T-helper 17 cell (primary cell): ENCODE measurements around the gene YPEL1. TPM values are rescaled to one million over a fixed set of nuclear protein-coding genes. Genes with fewer than 3 reads are reported as not detected.
"Not testable (repeated sequence)": the region's sequence is repeated elsewhere in the genome, so short reads cannot be mapped to it uniquely, and the experiment has no call there.

ENCODE experiments used
- ATAC-seq: fragments of 150-1000 bp; cut with Tn5 transposase; 2 replicates; pipeline ENCODE4 v1.10.0; 2021; ENCODE audit warnings: mild to moderate bottlenecking, moderate library complexity
- DNase-seq, 3 donors: peaks; one replicate each; pipeline versions ENCODE4 v3.0.0 to v3.0.0-alpha.2; 2020 to 2021
- H3K9me3 ChIP-seq: one replicate; pipeline ENCODE4 v1.7.0; 2013; ENCODE audit warnings: low read length, mild to moderate bottlenecking; ENCODE audit not compliant: control insufficient read depth, poor library complexity, severe bottlenecking
- H3K27ac Mint-ChIP-seq: one replicate; pipeline ENCODE4 v1.8.0; 2022; ENCODE audit warnings: mild to moderate bottlenecking, moderate library complexity, mixed read lengths
- H3K27me3 Mint-ChIP-seq: one replicate; pipeline ENCODE4 v1.8.0; 2022; ENCODE audit warnings: mixed read lengths
- H3K36me3 Mint-ChIP-seq: one replicate; pipeline ENCODE4 v1.8.0; 2022; ENCODE audit warnings: low read depth, mixed read lengths
- H3K4me1 Mint-ChIP-seq: one replicate; pipeline ENCODE4 v1.8.0; 2022; ENCODE audit warnings: mild to moderate bottlenecking, mixed read lengths
- H3K4me3 Mint-ChIP-seq: one replicate; pipeline ENCODE4 v1.8.0; 2022; ENCODE audit warnings: mild to moderate bottlenecking, moderate library complexity, mixed read lengths
- total RNA-seq, 4 donors: library from RNA in 2 of 4; stranded (reverse) in 2 of 4; gene quantifications; one replicate each; pipeline ENCODE4 v1.2.3 and lab custom pipeline; 2022 to 2026

YPEL1 gene
- total RNA-seq, 2 donors from 2014 or later = 3.5 to 4.6 TPM

GRCh38 chr22:21725956-21726649 lies 9.5 kb downstream of the YPEL1 start:
- ATAC-seq (no peak), DNase-seq (no peak)
- no peaks in the 10 kb centered on the region for H3K9me3 ChIP-seq
- Mint-ChIP-seq H3K4me3 (no peak overlapping the region), H3K36me3 (no peaks in the 10 kb centered on the region), H3K27me3 (no peaks in the 10 kb centered on the region), H3K27ac (peak overlapping the region; percentile 57), H3K4me1 (peaks cover 4% of the 10 kb centered on the region)

DNA sequence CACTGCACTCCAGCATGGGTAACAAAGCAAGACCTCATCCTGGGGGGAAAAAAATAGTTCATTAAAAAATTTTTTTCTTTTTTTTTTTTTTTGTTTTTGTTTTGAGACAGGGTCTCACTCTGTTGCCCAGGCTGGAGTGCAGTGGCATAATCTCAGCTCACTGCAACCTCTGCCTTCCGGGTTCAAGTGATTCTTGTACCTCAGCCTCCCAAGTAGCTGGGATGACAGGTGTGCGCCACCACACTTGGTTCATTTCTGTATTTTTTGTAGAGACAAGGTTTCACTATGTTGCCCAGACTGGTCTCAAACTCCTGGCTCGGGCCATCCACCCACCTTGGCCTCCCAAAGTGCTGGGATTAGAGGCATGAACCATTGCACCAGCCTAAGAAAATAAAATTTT lies 11.1 kb downstream of the YPEL1 start:
- H3K27me3 Mint-ChIP-seq, H3K4me1 Mint-ChIP-seq, H3K36me3 Mint-ChIP-seq, H3K4me3 Mint-ChIP-seq, H3K9me3 ChIP-seq, H3K27ac Mint-ChIP-seq, ATAC-seq, DNase-seq: not testable (repeated sequence)

DNA sequence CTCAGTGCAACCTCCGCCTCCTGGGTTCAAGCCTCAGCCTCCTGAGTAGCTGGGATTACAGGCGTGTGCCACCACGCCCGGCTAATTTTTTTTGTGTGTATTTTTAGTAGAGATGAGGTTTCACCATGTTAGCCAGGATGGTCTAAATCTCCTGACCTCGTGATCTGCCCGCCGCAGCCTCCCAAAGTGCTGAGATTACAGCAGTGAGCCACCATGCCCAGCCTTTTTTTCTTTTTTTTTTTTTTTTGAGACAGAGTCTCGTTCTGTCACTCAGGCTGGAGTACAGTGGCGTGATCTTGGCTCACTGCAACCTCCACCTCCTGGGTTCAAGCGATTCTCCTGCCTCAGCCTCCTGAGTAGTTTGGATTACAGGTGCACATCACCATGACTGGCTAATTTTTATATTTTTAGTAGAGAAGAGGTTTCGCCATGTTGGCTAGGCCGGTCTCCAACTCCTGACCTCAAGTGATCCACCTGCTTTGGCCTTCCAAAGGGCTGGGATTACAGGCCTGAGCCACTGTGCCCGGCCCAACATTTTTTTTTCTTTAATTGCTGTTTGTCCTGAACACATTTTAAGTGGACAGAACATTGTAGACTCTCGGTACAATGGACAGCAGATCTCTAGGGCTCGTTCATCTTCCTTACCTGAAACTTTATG lies 14.3 kb downstream of the YPEL1 start:
- not testable (repeated sequence) for H3K4me3 Mint-ChIP-seq, H3K27ac Mint-ChIP-seq, ATAC-seq, H3K27me3 Mint-ChIP-seq, H3K9me3 ChIP-seq, DNase-seq, H3K4me1 Mint-ChIP-seq, H3K36me3 Mint-ChIP-seq

- ATAC-seq = not testable (repeated sequence)
These were observed 15.3 kb downstream of the YPEL1 start for GRCh38 chr22:21720191-21720859.

GRCh38 chr22:21719024-21719423 lies 16.6 kb downstream of the YPEL1 start:
- no peaks in the 10 kb centered on the region for H3K9me3 ChIP-seq
- H3K4me3 Mint-ChIP-seq = no peak overlapping the region
- no peak for ATAC-seq
- peaks cover 8% of the 10 kb centered on the region for H3K4me1 Mint-ChIP-seq
- no peak for DNase-seq
- peak overlapping the region; percentile 32 for H3K27ac Mint-ChIP-seq
- H3K27me3 Mint-ChIP-seq = no peaks in the 10 kb centered on the region
- no peaks in the 10 kb centered on the region for H3K36me3 Mint-ChIP-seq

More at GRCh38 chr22:21720191-21720859, 15.3 kb downstream of the YPEL1 start:
- H3K27ac Mint-ChIP-seq, H3K9me3 ChIP-seq, H3K27me3 Mint-ChIP-seq, H3K4me1 Mint-ChIP-seq, H3K36me3 Mint-ChIP-seq, H3K4me3 Mint-ChIP-seq, DNase-seq: not testable (repeated sequence)

- DNase-seq (no peak), ATAC-seq (no peak)
- Mint-ChIP-seq H3K4me3 (no peak overlapping the region), H3K4me1 (peaks cover 9% of the 10 kb centered on the region), H3K27ac (no peak overlapping the region), H3K27me3 (no peaks in the 10 kb centered on the region), H3K36me3 (no peaks in the 10 kb centered on the region)
- no peaks in the 10 kb centered on the region for H3K9me3 ChIP-seq
These were observed 17.1 kb downstream of the YPEL1 start for GRCh38 chr22:21718499-21718898.

- not testable (repeated sequence) for DNase-seq, H3K4me3 Mint-ChIP-seq, H3K27me3 Mint-ChIP-seq, H3K36me3 Mint-ChIP-seq, H3K27ac Mint-ChIP-seq, ATAC-seq, H3K9me3 ChIP-seq
- H3K4me1 Mint-ChIP-seq = peaks cover 13% of the 10 kb centered on the region
These were observed 19.0 kb downstream of the YPEL1 start for GRCh38 chr22:21716395-21717122.

DNA sequence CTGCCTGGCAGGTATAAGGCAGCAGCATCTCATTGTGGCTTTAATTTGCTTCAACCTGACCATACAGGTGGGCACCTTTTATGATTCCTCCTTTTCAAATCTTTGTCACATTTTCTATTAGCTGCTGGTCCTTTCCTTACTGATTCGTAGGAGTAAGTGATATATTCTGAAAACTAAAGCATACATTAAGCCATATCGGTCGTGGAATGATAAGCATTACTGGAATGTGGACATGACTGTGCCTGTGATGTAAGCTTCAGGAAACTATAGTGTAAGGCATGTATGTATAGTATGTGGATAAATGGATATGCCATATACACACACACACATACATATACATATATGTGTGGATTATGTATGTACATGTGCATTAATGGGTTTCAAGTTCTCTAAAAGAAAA lies 20.8 kb downstream of the YPEL1 start:
- no peak for DNase-seq
- ATAC-seq = no peak
- Mint-ChIP-seq H3K27me3 (no peaks in the 10 kb centered on the region), H3K4me1 (peaks cover 13% of the 10 kb centered on the region), H3K27ac (no peak overlapping the region), H3K4me3 (no peak overlapping the region), H3K36me3 (peaks cover 2% of the 10 kb centered on the region)
- no peaks in the 10 kb centered on the region for H3K9me3 ChIP-seq

DNA sequence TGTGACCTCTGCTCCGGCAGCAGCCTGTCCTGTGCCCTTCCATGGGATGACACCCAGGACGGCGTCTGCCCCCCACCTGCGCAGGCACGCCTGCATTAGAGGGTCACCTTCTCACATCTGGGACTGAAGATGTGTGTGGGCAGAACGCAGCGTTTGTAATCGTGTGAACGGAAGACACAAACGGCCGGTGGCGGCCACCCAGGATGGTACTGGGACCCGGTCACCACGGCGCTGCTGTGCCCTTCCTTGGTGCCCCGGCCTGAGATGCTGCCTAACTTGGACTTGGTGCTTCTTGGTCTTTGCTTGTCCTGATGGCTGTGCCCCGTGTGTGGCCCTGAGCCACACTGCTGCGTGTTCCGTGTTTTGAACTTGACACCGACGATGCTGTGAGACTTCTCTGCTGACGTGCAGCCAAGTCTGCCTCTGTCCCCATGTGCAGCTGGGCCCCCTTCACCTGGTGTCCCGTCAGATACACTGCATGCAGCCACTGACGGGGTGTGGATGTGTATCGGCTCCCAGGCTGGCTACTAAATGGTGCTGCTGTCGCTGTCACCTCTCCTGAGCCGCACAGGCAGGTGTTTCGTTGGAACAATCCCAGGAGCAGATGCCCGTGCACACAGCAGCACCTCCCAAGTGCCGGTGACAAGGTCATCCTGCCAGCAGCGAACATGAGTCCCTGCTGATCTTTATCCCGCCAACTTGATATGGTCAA lies 21.4 kb downstream of the YPEL1 start:
- DNase-seq (no peak), ATAC-seq (no peak)
- no peaks in the 10 kb centered on the region for H3K27me3 Mint-ChIP-seq
- H3K27ac Mint-ChIP-seq = no peak overlapping the region
- H3K36me3 Mint-ChIP-seq = peaks cover 3% of the 10 kb centered on the region
- H3K9me3 ChIP-seq = no peaks in the 10 kb centered on the region
- H3K4me3 Mint-ChIP-seq = no peak overlapping the region
- peaks cover 13% of the 10 kb centered on the region for H3K4me1 Mint-ChIP-seq

- H3K27ac Mint-ChIP-seq = no peak overlapping the region
- peaks cover 3% of the 10 kb centered on the region for H3K36me3 Mint-ChIP-seq
- H3K4me1 Mint-ChIP-seq = peaks cover 10% of the 10 kb centered on the region
- DNase-seq = no peak
- H3K9me3 ChIP-seq = no peaks in the 10 kb centered on the region
- no peak for ATAC-seq
- H3K27me3 Mint-ChIP-seq = no peaks in the 10 kb centered on the region
- H3K4me3 Mint-ChIP-seq = peak overlapping the region; percentile 63
These were observed 22.1 kb downstream of the YPEL1 start for GRCh38 chr22:21713428-21714058.

DNA sequence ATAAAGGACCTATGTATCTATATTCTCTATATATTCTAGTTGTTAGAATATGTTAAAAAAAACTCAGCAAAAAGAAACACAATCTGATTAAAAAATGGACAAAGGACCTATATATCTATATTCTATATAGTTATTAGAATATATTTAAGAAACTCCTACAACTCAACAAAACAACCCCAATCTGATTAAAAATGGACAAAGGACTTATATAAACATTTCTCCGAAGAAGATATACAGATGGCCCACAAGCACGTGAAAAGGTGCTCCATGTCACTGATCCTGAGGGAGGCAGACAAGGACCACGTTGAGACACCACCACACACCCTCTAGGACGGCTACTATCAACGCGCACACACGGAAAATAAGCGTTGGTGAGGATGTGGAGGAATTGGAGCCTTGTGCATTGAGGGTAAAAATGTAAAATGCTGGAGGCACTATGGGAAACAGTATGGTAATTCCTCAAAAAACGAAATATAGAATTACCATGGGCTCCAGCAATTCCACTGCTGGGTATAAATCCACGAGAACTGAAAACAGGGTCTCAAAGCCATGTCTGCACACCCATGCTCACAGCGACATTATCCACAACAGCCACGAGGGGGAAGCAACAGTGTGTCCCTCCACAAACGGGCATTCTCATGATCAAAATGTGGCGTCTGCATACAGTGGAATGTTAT lies 22.7 kb downstream of the YPEL1 start:
- Mint-ChIP-seq H3K4me3 (peak overlapping the region; percentile 63), H3K4me1 (peaks cover 10% of the 10 kb centered on the region), H3K36me3 (peaks cover 3% of the 10 kb centered on the region), H3K27me3 (no peaks in the 10 kb centered on the region), H3K27ac (no peak overlapping the region)
- ATAC-seq (peak; percentile 91), DNase-seq (peak; percentile 22 to 31 (median 24))
- H3K9me3 ChIP-seq = no peaks in the 10 kb centered on the region

DNA sequence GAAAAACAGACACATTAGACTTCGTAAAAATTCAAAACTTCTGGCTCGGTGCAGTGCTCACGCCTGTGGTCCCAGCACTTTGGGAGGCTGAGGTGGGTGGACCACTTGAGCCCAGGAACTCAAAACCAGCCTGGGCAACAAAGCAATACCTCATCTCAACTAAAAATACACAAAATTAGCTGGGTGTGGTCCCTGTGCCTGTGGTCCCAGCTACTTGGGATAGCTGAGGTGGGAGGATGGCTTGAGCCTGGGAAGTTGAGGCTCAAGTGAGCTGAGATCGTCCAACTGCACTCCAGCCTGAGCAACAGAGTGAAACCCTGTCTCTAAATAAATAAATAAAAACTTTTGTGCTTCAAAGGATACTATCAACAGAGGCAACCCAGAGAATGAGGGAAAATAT lies 23.7 kb downstream of the YPEL1 start:
- Mint-ChIP-seq H3K36me3 (peaks cover 3% of the 10 kb centered on the region), H3K4me1 (peaks cover 6% of the 10 kb centered on the region), H3K27ac (no peak overlapping the region), H3K27me3 (no peaks in the 10 kb centered on the region), H3K4me3 (no peak overlapping the region)
- DNase-seq = no peak
- ATAC-seq = no peak
- H3K9me3 ChIP-seq = no peaks in the 10 kb centered on the region
